VCaP (cell line): ENCODE results near the gene GDF2.

Experiments
- H3K27ac ChIP-seq: fragments of 450-650 bp; 2 replicates; pipeline ENCODE4 v1.5.1; 2017
- TF ChIP-seq, protein P1 (sequence below): fragments of 450-650 bp; conservative IDR thresholded peaks from 2 replicates; pipeline ENCODE4 v1.5.1; 2017; ENCODE audit warnings: mild to moderate bottlenecking, moderate library complexity

The GDF2 gene

DNA sequence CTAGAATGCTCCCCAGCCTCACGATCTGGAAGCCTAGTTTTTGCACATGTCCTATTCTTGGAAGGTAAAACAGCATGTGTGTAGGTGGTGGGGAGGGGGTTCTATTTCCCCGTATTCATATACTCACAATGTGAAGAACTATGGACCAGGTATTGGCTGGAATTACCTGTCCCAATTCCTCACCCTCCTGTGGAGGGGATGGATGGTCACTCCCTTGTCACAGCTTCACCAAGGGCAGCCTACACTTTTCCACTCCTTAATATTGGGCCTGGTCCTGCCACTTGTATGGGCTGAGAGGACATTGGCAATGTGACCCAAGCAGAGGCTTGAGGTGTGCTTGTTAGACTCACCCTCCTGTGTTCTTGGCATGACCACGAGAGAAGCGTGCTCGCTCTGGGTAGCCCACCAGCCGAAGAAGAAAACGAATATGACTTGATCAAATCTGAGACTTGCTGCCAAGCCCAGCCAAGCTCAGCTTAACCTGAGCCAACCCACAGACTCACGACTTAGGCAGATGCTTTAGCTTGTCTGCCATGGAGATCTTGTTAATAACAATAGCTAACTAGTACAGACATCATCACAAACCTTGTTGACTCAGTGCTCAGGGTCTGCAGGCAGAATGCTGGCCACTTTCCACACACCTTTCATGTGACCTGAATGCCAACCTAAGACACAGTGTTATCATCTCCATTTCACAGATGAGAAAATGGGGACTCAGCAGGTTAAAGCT, 44.6 kb downstream of the GDF2 start:
- H3K27ac ChIP-seq = no peak overlapping the region
- TF ChIP-seq, protein P1, sequence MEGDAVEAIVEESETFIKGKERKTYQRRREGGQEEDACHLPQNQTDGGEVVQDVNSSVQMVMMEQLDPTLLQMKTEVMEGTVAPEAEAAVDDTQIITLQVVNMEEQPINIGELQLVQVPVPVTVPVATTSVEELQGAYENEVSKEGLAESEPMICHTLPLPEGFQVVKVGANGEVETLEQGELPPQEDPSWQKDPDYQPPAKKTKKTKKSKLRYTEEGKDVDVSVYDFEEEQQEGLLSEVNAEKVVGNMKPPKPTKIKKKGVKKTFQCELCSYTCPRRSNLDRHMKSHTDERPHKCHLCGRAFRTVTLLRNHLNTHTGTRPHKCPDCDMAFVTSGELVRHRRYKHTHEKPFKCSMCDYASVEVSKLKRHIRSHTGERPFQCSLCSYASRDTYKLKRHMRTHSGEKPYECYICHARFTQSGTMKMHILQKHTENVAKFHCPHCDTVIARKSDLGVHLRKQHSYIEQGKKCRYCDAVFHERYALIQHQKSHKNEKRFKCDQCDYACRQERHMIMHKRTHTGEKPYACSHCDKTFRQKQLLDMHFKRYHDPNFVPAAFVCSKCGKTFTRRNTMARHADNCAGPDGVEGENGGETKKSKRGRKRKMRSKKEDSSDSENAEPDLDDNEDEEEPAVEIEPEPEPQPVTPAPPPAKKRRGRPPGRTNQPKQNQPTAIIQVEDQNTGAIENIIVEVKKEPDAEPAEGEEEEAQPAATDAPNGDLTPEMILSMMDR = no peak

DNA sequence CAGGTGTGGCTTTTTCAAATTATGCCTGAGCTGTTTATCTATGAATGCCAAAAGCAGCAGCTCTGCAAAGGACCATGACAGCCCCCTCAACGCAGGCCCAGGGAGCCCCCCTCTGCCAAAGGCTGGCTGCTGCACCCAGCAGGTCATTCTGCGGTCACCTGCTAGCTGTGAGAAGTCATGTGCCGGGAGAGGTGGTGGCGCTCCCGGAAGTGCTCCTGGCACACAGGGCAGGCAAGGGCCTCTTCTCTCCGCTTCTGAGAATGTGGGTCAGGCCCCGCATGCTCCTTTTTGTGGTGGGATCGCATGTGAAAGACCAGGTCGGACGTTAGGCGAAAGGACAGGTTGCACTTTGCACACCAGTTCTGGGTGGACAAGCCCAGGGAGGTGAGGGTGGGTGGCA, 45.4 kb downstream of the GDF2 start:
- no peak overlapping the region for H3K27ac ChIP-seq
- TF ChIP-seq, protein P1 = no peak

DNA sequence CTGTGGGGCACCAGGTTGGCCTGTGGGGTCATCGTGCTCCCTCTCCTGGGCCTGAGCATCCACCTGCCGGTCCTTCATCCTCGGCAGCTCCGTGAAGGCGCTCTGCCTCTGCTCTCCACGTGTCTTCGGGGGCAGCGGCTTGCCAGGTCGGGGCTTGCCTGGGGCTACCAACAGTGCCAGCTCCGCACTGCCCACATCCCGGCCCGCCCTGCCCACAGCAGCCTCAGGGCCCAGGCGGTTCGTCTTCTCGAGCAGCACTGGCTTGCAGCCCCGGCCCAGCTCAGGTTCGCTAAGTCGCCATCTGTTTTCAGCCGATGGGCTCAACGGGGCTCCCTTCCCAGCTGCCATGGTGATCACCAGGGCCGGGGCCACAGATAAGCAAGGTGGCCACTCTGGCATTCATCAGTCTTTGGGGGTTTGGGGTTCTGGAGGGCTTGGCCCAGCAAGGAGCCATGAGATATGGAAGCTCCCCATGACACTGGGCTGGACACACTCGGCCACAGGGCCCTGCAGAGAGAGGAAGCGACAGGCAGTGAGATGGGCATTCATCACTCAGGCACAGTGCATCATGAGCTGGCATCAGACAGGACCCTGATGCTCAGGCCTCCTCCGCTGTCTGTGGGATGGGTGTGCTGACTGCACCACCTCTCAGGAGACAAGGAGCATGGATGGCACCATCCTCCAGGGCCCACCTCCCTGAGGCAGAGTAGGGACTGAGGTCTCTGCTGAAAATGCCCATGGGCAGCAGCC, 46.4 kb downstream of the GDF2 start:
- TF ChIP-seq, protein P1 = no peak
- H3K27ac ChIP-seq = no peak overlapping the region

DNA sequence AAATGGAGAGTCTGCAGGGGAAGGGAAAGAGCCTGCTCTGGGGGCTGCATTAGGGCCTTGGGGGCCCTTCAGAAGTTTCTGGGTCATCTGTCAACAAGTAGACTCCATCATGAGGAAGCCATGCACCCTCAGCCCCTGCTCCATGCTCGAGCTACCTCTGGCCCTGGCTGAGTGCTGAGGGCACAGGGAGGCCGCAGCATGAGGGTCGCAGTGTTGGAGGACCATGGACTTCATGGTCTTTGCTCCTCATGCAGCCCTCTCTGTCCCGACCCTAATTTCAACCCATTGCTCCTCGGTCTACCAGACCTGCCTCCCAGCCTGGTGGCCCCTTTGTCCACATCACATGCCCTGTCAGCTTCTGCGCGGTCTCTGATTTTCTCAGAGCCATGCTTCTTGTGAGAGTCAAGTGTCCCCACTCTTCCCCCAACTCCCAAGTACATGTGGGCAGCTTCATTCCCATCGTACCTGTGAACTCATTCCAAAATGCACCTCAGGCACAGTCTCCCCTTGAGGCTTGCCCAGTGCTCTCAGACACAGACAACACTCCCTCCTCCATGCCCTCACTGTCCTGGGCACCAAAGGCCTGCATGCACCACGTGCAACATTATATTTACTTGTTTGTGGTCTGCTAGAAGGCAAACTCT, 47.1 kb downstream of the GDF2 start:
- TF ChIP-seq, protein P1 = no peak

DNA sequence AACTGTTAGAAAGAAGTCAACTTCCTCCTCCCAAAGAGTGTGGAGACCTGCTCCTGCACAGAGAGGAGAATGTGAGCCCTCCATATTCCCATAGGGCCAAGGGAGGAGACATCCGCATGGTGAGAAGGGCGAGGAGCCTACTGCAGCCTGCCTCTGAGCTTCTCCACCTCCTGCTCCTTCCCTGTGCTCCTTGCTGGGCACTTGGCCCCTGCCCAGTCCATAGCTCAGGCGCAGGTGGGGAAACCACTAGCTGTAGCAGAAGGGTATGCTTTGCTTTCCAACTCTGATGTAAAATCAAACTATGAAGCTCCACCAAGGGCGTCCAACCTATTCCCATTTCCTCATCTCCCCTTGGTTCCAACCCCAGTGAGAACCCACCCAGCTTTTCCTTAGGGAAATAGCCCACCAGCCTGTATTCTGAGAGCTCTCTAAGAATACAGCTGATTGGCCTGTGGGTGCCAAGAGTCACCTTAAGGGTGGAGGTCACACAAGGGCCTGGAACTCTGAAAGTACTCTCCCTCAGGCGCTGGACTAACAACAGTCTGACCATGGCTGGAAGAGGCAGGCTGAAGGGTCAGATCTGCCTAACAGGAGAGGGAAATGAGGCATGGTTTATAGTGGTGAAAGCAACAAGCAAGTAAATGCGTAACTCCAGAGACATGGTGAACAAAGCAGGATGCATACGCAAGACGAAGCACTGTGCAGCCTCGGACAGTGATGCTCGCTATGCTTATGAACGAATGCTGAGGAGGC, 47.9 kb downstream of the GDF2 start:
- TF ChIP-seq, protein P1 = no peak
- H3K27ac ChIP-seq = no peak overlapping the region

More for the DNA sequence above, 47.1 kb downstream of the GDF2 start:
- no peak overlapping the region for H3K27ac ChIP-seq

DNA sequence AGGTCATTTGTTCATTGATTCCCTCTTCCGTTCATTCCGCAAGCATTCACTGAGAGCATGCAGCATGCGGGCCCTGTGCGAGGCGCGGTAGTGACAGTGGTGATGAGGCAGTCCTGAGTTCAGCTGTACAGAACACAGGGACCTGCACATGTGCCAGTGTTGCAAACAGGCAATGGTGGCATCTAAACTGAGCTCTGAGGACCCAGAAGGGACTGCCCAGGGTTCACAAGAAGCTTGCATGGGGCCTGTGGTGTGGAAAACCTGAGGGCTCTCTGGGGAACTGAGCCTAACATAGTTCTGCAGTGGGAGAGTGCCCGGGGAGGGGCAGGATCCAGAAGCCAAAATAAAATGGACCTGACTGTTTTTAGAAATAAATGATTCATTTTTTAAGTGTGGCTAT, 48.6 kb downstream of the GDF2 start:
- H3K27ac ChIP-seq = no peak overlapping the region
- TF ChIP-seq, protein P1 = no peak
